ENCODE measurements around the gene FUT7.

GRCh38 chr9:137026384-137026783 is 5.5 kb downstream of the FUT7 start:
- TF ChIP-seq POLR2A (IDR thresholded peaks at IDR 0.05) (no peak), CTCF (IDR thresholded peaks at IDR 0.05) (no peak)
